Left lobe of liver (tissue), 2 donors: ENCODE results near the gene GBA2. TPM values are rescaled to one million over a fixed set of nuclear protein-coding genes. Genes with fewer than 3 reads are reported as not detected.
A peak's percentile ranks its signal among the peaks of the same experiment; 100 is the strongest.

Source experiments
- ATAC-seq: fragments of 200-7000 bp; cut with Tn5 transposase; one replicate; pipeline ENCODE4 v1.9.1; 2020; ENCODE audit warnings: mild to moderate bottlenecking, moderate library complexity
- DNase-seq: peaks from one replicate; pipeline ENCODE4 v3.0.0-alpha.2; 2020; ENCODE audit warnings: low spot score
- total RNA-seq: library from RNA; stranded (reverse); gene quantifications from one replicate; pipeline ENCODE4 v1.2.1, GENCODE V29; 2021
- donor health status: DM: no; HTN: no; CAD: no; lungs with moderate emphysema.
- donor health status: DM: no; HTN: yes; CAD: no.

Gene GBA2
- total RNA-seq, 1 donor from 2014 or later = 44.0 TPM

DNA sequence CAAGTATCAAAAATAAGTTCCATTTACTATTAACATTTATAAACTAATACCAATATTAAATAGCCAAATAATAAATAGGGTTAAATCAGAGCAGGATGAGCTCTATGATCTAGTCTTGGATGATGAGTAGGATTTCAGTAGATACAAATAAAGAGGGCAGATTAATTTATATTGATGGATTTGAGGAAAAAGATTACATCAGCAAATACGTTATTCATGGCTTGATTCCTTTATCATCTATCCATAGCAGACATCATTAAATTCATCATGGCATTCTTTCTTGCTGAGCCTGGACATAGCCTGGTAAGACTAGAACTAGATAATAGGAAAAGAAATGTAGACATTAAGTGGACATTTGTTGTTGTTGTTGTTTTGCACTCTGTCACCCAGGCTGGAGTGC, 18.4 kb upstream of the GBA2 start:
- no peak for ATAC-seq
- no peak for DNase-seq

DNA sequence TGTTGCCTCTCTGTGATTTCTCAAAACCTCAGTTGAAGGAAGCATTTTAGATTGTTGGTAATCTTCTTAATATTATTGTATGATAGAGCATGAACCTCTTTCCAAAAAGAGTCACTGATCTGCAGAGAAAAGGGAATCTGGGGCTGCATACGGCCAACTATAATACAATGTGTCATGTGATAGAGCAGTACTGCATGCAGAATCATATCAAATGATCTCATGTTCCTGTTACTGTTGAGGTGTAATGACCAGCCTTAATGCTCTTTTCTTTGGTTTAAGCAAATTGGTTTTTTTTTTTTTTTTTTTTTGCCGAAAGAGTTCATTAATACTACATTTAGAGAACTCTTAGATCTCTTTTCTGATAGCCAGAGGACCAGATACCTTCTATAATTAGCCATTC, 18.0 kb upstream of the GBA2 start:
- ATAC-seq (no peak), DNase-seq (no peak)

DNA sequence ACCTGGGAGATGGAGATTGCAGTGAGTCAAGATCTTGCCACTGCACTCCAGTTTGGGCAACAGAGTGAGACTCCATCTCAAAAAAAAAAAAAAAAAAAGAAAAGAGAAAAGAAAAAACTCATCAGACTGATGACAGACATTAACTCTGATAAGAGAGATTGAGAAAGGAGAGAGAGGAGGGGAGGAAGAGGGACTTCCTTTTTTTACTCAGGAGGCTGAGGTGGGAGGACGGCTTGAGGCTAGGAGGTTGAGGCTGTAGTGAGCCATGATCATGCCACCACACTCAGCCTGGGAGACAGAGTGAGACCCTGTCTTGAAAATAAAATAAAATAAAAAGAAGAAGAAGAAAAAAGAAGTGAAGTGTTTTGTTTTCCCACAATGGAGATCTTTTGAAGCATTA, 14.8 kb upstream of the GBA2 start:
- DNase-seq (no peak), ATAC-seq (no peak)

DNA sequence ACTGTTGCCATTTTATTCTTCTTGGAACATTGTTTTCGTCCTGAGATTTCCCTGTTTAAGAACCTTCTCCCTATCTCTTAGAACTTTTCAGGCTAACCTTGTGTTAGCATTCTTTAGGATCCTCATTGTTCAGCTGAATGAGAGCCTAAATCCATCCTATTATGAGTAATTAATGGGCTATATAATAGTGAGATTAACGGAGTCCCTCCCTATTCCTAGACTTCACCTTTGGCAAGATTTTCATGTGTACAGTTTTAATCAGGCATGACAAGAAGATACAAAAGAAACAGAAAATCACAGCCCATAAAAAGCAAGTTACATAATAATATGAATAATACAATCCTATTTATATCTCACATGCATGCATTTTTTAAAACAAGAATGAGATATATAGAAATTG, 14.2 kb upstream of the GBA2 start:
- ATAC-seq = no peak
- no peak for DNase-seq

DNA sequence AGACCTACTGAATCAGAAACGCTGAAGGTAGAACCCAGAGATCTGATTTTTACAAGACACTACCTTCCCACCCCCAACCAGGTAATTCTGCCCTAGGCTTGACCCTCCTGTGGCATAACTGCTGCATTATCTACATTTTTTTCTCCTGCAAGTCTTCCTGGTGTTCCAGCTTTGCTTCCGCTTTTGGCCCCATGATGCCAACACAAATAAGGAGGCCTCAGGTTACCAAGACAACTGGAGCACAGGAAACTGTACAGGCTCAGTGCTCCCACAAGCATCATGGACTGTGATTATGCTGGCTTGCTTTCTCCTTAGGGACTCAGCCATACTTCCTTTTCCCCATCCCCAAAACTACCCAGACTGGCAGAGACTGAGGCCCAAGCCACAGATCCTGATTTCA, 11.6 kb upstream of the GBA2 start:
- no peak for ATAC-seq

DNA sequence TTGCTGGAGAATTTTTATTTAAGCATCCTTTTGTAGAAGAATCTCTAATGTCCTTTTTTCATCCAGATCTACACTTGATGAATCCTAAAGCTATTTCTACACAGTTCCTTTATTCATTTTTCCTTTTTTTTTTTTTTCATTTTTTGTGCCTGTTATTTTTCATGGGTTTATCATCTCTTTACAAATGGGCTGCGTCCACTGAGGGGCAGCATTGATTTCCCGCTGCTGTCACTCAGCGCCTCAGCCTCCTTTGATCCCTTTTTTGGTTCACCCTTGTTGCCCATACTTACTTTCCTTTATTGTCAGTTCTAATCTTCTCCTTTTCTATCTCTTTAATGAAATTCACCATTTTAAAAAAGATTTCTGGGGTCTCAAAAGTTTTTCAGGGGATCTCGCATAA, 10.8 kb upstream of the GBA2 start:
- DNase-seq (no peak), ATAC-seq (no peak)

More for the DNA sequence above, 11.6 kb upstream of the GBA2 start:
- no peak for DNase-seq

DNA sequence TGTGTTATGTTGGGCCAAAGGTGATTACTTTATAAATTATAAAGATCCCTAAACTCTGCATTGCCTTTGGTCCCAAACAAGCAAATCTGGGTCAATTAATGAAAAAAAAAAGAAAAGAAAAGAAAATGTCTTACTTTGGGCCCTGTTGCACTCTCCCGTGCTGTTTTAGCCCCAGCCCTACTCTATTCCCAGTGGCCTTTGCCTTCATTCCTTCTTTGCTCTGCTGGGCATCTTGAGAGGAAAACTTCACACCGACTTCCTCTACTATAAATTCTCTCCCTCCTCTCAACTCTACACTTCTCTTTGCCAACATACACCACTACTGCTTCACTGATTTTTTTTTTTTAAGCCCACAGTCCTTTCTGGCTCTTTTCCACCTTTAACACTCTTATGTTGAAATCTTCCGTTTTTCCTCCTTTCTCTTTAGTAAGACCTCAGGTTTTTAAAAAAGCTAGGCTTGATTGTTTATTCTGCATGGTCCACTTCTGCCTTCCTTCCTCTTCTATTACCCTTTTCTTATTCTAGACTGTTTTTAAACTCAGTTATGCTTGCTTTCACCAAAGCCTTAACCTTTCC, 9.5 kb upstream of the GBA2 start:
- DNase-seq (no peak), ATAC-seq (no peak)

DNA sequence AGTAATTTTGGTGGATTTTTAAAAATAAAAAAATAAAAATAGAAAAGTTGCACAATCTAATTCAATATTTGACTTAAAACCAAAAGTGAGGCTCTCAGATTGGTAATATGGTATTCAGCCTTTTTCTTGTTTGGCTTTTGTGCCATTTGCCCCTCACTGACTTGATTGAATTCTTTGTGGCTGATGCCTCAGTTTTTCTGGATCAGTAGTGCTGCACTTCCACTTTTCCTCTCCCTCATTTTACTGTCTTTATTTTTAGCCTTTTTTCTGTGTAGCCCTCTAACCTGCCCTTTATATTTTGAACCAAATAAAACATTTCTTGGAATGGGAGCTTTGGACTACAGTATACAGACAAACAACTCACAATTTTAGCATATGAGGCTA, 8.9 kb upstream of the GBA2 start:
- ATAC-seq (no peak), DNase-seq (no peak)

DNA sequence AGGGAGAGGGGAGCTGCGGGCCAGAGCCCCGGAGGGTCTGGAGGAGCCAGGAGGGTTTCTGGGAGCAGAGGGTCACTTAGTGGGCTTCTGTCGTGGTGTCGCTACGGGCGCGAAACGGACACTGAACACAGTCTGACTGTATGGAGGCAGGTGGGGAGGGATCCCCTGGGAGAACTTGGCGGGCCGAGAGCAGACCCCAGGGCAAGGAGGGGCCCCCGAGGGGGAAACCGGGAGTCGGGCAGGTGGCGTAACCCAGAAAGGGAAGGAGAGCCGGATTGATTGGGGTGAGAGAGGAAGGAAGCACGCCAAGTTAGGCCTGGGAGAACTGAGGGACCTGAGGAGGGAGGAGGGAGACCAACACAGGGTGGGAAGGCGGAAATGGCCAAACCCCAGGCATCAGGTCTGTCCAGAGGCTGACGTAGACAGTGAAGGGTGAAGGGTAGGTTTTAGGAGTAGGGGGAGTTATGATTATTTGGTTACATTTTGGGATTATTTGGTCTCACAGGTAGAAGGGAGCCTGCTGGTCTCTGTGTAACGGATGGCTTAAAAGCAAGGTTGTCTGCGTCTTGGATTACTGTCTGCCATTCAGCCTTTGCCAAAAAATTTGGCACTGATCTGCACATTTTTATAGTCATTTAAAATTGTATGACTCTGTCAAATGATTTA, 8.3 kb upstream of the GBA2 start:
- DNase-seq = no peak
- ATAC-seq = peak; percentile 70

DNA sequence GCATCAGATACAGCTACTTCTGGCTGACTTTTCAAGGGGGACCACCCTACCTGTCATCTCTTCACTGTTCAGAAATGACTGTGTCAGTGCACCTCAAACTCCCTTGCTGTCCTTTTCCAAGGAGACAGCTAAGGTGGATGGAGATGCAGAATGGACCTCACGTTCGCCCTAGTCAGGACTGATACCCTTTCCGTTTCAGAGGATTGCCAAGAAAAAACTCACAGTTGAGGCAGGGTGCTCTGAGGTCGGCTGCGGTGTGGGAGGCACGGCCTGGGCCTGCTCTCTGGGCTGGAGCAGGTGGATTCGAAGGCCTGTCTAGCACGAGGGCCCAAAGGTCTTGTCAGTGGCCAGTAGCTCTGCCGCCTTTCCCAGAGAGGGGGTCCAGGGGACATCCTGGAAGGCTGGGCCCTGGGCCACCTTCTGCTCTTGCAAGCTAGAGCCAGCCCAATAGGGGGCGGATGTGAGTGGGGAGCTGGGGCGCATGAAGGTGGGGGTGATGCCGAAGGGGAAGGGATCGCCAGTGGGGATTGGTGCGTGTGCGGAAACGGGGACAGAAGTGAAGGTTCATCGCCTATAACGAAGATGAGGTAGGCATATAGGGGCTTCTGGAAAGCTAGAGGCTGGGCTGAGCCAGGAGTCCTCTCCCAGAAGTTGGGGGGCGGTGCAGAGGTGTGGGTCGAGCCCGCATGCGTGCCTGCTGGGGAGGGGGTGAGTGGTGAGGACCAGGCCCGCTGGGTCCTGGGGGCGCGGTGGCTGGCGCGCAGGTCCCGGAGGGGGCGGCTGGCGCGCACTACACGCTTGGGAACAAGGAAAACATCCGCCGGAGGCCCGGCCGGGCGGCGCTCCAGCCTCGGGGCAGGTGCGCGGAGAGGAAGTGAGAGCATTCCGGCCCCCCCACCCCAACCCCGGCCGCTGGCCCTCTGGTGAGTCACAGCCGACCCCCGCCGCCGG, 7.5 kb upstream of the GBA2 start:
- ATAC-seq = peak; percentile 82
- DNase-seq = peak; percentile 65

DNA sequence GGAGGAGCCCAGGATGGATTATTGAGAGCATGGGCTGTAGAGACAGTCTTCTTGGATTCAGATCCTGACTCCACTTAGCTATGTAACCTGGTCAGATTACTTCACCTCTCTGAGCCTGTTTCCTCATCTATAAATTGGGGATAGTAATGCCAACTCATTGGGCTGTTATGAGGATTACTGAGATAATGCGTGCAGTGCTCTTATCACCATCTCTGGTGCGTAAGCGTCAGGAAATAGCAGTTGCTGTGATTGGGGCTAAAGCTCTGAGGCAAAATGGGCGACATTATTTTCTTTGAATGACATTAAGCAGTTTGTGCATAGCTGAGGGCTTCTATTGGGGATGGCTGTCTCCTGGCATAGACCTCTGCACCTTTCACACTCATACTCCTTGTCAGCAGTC, 6.0 kb upstream of the GBA2 start:
- no peak for ATAC-seq
- DNase-seq = no peak

DNA sequence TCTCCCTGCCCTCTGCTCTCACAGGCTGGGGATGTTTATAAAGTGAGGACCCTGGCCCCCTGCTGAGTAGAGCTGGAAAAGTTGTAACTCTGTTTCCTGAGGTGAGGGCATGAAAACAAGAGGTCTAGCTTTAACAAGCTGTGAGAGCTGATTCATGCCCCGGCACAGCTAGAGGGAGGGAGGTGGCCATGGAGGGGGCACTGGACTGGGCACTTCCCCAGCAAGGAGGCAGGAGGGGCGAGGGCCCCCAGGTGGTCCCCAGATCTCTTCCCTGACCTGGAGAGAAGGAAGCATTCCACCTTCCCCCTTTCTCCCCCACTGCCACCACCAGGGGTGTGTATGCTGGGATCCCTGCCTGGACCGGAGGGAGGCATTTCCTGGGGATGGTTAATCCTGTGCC, 5.2 kb upstream of the GBA2 start, which contains the start of gene MSMP:
TSS of gene MSMP (minus strand) at position 13 of the 400 bp plus-strand sequence. CDS start 147 bp downstream, outside the sequence.
- no peak for ATAC-seq
- no peak for DNase-seq

DNA sequence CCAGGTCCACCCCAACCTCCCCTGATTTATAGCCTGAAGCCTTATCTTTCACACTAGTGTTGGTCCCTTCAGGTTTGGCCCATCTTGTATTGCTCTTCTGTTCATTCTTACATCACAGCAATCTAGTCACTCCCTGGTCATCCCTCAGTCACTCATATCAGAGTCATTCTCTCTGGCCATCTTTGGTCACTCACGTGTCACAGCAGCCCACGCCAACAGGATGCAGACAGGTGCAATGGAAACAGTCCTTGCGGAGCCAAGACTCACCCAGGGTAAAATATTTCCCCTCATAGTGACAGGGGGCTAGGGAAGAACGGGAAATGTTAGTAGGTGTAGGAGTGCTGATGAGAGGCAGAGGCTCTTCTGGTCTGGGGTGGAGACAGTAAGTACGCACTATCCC, 4.4 kb upstream of the GBA2 start:
- DNase-seq (no peak), ATAC-seq (no peak)

DNA sequence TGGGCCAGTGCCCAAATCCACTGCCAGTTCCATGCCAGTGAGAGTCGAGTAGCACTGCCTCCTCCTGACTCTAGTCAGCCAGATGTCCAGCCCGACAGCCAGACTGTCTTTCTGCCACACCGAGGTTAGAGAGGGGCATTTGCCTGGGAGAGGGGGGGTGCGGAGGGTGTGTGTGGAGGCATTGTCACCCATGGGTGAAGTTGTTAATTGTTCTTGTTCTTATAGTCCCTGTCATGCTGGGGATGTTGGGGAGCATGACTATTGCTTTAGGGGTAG, 1.2 kb upstream of the GBA2 start:
- DNase-seq (no peak), ATAC-seq (no peak)

DNA sequence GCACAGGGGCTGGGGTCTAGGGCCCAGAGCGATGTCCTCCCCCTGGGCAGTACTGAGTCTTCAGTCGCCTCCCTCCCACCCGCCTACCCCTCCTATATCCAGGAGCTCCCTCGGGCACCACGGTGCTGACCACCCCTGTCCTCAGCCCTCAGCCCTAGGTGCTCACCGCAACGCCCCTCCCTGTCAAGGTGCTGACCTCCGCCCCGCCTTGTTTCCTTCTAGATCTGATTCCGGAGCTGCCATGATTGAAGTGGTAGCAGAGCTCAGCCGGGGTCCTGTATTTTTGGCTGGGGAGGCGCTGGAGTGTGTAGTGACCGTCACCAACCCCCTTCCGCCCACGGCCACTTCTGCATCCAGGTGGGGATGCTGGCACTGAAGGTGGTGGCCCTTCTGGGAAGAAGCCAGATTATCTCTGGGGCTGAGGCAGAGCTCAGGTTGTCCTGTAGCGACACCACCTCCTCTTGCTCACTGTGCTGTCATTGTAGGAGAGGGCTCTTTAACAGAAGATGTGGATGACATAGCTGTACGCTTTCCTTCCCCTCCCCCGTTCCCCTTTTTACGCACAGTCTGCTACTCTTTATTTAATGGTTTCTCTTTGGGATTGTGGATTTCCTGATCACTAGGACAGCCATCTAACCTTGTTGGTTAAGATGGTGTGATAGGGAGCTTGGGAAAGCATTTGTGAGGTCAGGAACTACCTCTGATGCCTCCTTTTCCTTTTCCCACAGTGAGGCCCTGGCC, 657 bp upstream of the GBA2 start:
- no peak for DNase-seq
- ATAC-seq = peak; percentile 18

DNA sequence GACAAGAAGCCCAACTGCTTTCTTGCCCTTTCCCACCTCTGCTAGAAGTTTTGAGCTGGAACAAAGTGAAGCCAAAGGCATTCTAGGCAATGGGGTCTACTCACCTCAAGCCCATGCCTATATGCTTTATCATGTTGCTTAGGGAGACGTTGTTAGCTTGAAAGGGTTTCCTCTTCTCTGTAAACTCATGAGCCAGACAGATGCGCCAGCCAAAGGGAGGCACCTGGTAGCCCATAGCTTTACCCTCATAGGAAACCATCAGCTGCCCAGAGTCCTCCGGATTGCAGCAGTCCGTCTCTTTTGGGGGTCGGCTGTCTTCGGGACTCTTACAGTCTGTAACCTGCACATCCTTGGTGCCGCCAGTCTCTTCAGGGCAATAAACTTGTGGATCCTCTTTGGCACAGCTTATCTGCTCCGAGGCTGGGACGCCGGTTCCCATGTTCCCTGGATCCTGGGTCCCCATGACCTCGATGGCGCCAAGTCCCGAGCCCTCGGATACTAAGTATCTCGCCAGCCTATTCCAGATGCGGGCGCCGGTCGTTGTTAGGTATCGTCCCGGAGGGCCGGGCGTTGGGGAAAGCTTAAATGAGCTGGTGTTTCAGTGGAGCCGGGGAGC, 678 bp downstream of the GBA2 start:
- ATAC-seq (no peak), DNase-seq (no peak)

DNA sequence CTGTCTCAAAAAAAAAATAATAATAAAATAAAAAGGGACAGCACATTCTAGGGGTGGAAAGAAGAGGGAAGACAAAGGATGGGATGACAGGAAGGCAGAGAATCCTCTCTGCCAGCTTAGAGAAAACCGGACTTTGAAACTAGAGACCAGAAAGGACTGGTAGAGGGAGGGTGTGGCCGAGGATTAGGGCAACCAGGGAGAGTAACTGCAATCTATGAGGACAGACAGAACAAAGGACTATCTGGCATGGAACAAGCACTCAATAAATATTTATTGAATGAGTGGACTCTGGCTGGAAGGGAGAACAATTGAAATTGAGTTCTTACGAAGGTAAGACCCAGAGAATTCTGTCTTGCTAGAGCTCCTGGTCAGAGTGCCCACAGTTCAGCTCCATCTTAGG, 2.4 kb downstream of the GBA2 start:
- ATAC-seq = peak; percentile 45
- DNase-seq = peak; percentile 66

DNA sequence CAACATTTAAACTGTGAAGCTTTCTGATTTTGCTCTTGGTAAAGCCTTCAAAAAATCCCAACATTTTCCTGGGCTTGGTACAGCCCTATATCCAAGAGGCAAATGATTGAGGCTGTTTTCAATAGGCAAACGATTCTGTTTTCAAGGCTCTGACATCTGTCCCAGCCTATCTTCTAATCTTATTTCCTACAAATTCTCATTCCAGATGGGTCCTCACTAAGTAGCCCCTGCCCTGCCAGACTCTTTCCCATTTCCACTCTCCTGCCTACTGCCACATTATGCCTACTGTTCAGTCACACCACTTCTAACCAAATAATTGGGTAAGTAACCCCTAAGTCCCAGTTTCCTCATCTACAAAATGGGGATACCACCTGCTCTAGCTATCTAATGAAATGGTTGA, 3.5 kb downstream of the GBA2 start:
- ATAC-seq = no peak
- no peak for DNase-seq

DNA sequence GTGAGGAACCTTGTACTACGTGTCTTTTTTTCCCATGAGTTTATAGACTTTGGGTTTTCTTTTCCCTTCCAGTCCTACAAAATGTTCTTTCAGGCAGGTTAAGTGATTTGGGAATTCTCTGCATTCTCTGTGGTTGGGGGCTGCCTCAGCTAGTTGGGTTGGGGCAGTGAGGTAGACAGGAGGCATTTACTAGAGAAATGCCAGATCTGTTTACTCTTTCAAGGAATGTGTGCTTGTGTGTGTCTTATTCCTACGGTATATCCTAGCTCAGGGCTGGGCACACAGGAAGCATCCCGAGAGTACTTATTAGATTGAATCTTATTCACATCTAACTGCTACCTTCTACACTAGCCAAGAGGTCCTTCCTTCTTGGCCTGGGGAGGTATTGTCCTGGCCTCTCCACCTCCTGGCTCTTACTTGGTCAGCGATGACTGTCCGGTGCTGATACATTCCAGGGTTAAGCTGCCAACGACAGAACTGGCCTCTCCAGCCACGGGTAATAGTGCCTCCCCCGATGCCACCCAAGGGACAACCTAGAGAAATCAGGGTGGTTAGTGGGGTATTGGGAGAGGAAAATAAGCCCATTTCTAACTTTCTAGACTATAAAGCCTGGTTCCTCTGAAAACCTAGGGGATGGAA, 5.0 kb downstream of the GBA2 start:
- ATAC-seq (no peak), DNase-seq (peak; percentile 36)

DNA sequence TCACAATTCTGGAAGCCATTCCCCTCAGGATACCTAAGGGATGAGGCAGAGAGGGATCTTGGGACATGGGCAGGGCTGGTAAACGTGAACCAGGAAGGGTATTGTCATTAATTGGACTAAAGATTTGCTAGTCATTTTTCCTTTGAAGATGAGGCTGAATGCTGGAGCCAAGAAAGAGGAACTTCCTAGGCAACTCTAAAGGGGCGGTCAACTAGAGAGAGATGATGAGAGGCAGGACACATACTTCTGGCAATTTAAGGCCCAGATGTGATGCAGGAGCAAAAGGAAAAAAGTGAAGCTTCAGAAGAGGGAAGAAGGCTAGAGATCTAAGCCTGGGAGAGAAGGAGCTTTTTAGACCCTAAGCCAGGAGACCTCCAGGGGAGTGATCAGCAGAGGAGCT, 5.6 kb downstream of the GBA2 start:
- DNase-seq (no peak), ATAC-seq (no peak)

DNA sequence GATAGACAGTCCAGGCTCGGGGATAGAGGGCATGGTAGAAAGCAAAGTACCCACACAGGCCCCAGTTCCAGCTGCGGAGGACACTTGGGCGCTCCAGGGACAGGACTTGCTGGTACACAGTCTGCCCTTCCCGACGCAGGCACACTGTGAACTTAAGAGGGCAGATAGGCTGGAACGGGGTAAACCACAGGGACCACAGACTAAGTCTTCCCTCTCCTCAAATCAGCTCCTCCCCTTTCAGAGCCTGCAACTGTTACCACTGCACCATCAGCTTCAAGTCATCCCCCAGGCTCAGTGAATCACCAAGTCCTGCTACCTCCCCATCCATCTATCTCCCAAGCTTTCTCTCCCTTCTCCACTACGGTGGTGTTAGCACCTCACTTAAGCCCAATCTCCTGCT, 7.3 kb downstream of the GBA2 start:
- DNase-seq (peak; percentile 33), ATAC-seq (no peak)
